Activated CD4-positive, alpha-beta T cell treated with anti-CD3 and anti-CD28 coated beads, Interleukin-2, amount 50 U/mL, for 16 hours (primary cell): Measurements from ENCODE around the gene NSUN5.
"Not testable (repeated sequence)": the region's sequence is repeated elsewhere in the genome, so short reads cannot be mapped to it uniquely, and the experiment has no call there.

Source experiments
- DNase-seq: peaks from one replicate; pipeline ENCODE4 v3.0.0-alpha.2; 2020

Gene NSUN5

GRCh38 chr7:73266719-73267368 is 41.8 kb downstream of the NSUN5 start:
- not testable (repeated sequence) for DNase-seq

GRCh38 chr7:73262416-73262815 is 46.2 kb downstream of the NSUN5 start:
- DNase-seq, result not testable (repeated sequence)
